ENCODE measurements around the gene C19orf81. TPM values are rescaled to one million over a fixed set of nuclear protein-coding genes. Genes with fewer than 3 reads are reported as not detected.

Gene C19orf81
- total RNA-seq, 6 donors from 2014 or later = 1.7 to 24.4 (median 3.1) TPM; not detected in 1

GRCh38 chr19:50647879-50648615, 1.2 kb upstream of the C19orf81 start:
- WGBS, 2 donors = 57 to 62% methylated on average over 10 of the region's 10 CpGs
- Histone ChIP-seq H3K27ac (no peak overlapping the region), H3K4me1 (no peaks in the 10 kb centered on the region), H3K27me3 (no peaks in the 10 kb centered on the region), H3K4me3 (no peak overlapping the region), H3K36me3 (no peaks in the 10 kb centered on the region), H3K9me3 (no peaks in the 10 kb centered on the region)
- TF ChIP-seq POLR2A (IDR thresholded peaks at IDR 0.05) (no peak), EP300 (IDR thresholded peaks at IDR 0.05) (no peak), POLR2AphosphoS5 (IDR thresholded peaks at IDR 0.05) (no peak)
- TF ChIP-seq, protein P1, sequence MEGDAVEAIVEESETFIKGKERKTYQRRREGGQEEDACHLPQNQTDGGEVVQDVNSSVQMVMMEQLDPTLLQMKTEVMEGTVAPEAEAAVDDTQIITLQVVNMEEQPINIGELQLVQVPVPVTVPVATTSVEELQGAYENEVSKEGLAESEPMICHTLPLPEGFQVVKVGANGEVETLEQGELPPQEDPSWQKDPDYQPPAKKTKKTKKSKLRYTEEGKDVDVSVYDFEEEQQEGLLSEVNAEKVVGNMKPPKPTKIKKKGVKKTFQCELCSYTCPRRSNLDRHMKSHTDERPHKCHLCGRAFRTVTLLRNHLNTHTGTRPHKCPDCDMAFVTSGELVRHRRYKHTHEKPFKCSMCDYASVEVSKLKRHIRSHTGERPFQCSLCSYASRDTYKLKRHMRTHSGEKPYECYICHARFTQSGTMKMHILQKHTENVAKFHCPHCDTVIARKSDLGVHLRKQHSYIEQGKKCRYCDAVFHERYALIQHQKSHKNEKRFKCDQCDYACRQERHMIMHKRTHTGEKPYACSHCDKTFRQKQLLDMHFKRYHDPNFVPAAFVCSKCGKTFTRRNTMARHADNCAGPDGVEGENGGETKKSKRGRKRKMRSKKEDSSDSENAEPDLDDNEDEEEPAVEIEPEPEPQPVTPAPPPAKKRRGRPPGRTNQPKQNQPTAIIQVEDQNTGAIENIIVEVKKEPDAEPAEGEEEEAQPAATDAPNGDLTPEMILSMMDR (IDR thresholded peaks at IDR 0.05) = no peak
- DNase-seq (no peak), ATAC-seq (ENCODE audit: low FRiP score in 2 of 2) (no peak)

DNA sequence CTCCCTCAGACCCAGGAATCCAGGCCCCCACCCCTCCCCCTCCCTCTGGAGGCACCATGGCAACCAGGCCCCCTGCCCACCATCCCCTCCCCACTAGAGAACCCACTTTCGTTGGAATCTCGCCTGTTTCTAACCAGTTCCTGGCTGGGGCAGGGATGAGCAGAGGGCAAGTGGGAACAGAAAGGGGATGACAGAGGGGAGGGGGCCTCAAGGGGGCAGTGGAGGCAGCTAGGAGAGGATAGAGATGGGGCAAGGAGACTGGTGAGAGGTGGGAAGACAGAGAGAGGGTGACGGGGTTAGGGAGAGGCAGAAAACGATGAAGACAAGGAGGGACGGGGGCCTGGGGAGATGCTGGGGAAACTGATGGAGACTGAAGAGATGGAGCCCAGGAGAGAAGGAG, 586 bp upstream of the C19orf81 start:
- H3K4me1 ChIP-seq = no peaks in the 10 kb centered on the region
- no peak for DNase-seq
- H3K27me3 ChIP-seq = no peaks in the 10 kb centered on the region
- no peaks in the 10 kb centered on the region for H3K9me3 ChIP-seq
- H3K27ac ChIP-seq = no peak overlapping the region
- ATAC-seq (ENCODE audit: low FRiP score in 2 of 2) = no peak
- WGBS, 2 donors = 45 to 47% methylated on average over 5 of the region's 5 CpGs
- TF ChIP-seq EP300 (IDR thresholded peaks at IDR 0.05) = no peak
- TF ChIP-seq POLR2A (IDR thresholded peaks at IDR 0.05) = no peak
- TF ChIP-seq POLR2AphosphoS5 (IDR thresholded peaks at IDR 0.05) = no peak
- TF ChIP-seq, protein P1 (IDR thresholded peaks at IDR 0.05) = no peak
- no peaks in the 10 kb centered on the region for H3K36me3 ChIP-seq
- no peak overlapping the region for H3K4me3 ChIP-seq

- H3K4me3 ChIP-seq = no peak overlapping the region
- TF ChIP-seq EP300 (IDR thresholded peaks at IDR 0.05) = no peak
- TF ChIP-seq, protein P1 (IDR thresholded peaks at IDR 0.05) = no peak
- TF ChIP-seq POLR2AphosphoS5 (IDR thresholded peaks at IDR 0.05) = no peak
- TF ChIP-seq POLR2A (IDR thresholded peaks at IDR 0.05) = no peak
- peaks cover 0 to 7% (median 3%) of the 10 kb centered on the region in 4 donors for H3K9me3 ChIP-seq
- no peaks in the 10 kb centered on the region for H3K36me3 ChIP-seq
- WGBS, 2 donors = 81 to 83% methylated on average over 2 of the region's 2 CpGs
- DNase-seq = no peak
- no peak overlapping the region for H3K27ac ChIP-seq
- no peaks in the 10 kb centered on the region for H3K27me3 ChIP-seq
- no peaks in the 10 kb centered on the region for H3K4me1 ChIP-seq
- ATAC-seq (ENCODE audit: low FRiP score in 2 of 2) = no peak
These were observed 1.9 kb downstream of the C19orf81 start for GRCh38 chr19:50651174-50651573.

GRCh38 chr19:50652722-50653121, 3.5 kb downstream of the C19orf81 start:
- H3K36me3 ChIP-seq = no peaks in the 10 kb centered on the region
- no peak for TF ChIP-seq POLR2A (IDR thresholded peaks at IDR 0.05)
- TF ChIP-seq POLR2AphosphoS5 (IDR thresholded peaks at IDR 0.05) = no peak
- TF ChIP-seq, protein P1 (IDR thresholded peaks at IDR 0.05) = no peak
- no peak for TF ChIP-seq EP300 (IDR thresholded peaks at IDR 0.05)
- ATAC-seq (ENCODE audit: low FRiP score in 2 of 2) (no peak), DNase-seq (no peak)
- H3K27ac ChIP-seq = no peak overlapping the region
- H3K27me3 ChIP-seq = no peaks in the 10 kb centered on the region
- no peak overlapping the region for H3K4me3 ChIP-seq
- peaks cover 0 to 7% (median 3%) of the 10 kb centered on the region in 4 donors for H3K9me3 ChIP-seq
- 87 to 90% methylated on average over 6 of the region's 6 CpGs for WGBS, 2 donors
- H3K4me1 ChIP-seq = peaks cover 0 to 1% (median under 1%) of the 10 kb centered on the region in 4 donors

DNA sequence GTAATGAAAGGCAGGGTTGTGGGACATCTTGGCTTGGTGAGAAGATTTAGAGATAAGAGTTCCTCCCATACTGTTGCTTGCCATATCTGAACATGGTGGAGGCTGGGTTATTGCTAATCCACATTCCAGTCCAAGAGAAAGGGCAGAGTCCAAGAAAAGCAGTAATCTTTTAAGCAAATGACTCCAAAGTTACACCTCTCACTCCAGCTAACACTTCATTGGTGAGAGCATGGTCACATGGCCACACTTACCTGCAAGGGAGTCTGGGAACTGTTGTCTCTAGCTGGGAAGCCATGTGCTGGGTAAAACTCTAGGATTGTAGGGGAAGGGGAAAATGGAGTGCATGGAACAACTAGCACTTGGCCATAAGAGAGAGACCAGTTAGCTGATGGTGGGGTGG, 5.6 kb downstream of the C19orf81 start:
- peaks cover 0 to 7% (median 3%) of the 10 kb centered on the region in 4 donors for H3K9me3 ChIP-seq
- H3K4me3 ChIP-seq = no peak overlapping the region
- peaks cover 0 to 18% (median 8%) of the 10 kb centered on the region in 4 donors for H3K27me3 ChIP-seq
- ATAC-seq (ENCODE audit: low FRiP score in 2 of 2) = no peak
- TF ChIP-seq EP300 (IDR thresholded peaks at IDR 0.05) = no peak
- TF ChIP-seq POLR2A (IDR thresholded peaks at IDR 0.05) = no peak
- TF ChIP-seq, protein P1 (IDR thresholded peaks at IDR 0.05) = no peak
- no peak for TF ChIP-seq POLR2AphosphoS5 (IDR thresholded peaks at IDR 0.05)
- no peaks in the 10 kb centered on the region for H3K36me3 ChIP-seq
- DNase-seq = no peak
- H3K4me1 ChIP-seq = peaks cover 8 to 22% (median 13%) of the 10 kb centered on the region in 4 donors
- no peak overlapping the region for H3K27ac ChIP-seq

All from upper lobe of left lung (tissue), 6 donors.